ENCODE measurements around the gene ANKRD9. TPM values are rescaled to one million over a fixed set of nuclear protein-coding genes. Genes with fewer than 3 reads are reported as not detected.

Gene ANKRD9
- total and polyA plus RNA-seq, 2 of the 13 experiments (the other 11 are each of a cell fraction or from before 2014, with no cell fraction given): 10.0 to 15.0 TPM

- TF ChIP-seq SMYD3 (CRISPR knock-in tag; IDR thresholded peaks at IDR 0.05) (0 out of 2 replicates have a peak, but pooled peaks have one; percentile 16), HMGXB4 (CRISPR knock-in tag; IDR thresholded peaks at IDR 0.05; ENCODE audit: borderline replicate concordance in 1 of 2, low read depth in 1 of 2) (peak; percentile 33 to 81; a peak in 3 of 4 replicates), RNF2 (conservative IDR thresholded peaks at IDR 0.05; ENCODE audit: low read depth) (0 out of 2 replicates have a peak, but pooled peaks have one; percentile 18), ZNF543 (CRISPR knock-in tag; IDR thresholded peaks at IDR 0.05) (no peak; the same call in 1 of the 2 replicates), SETDB1 (CRISPR knock-in tag; IDR thresholded peaks at IDR 0.05; ENCODE audit: borderline replicate concordance) (0 out of 2 replicates have a peak, but pooled peaks have one; percentile 59), AHR (CRISPR knock-in tag; IDR thresholded peaks at IDR 0.05) (no peak), ZNF549 (CRISPR knock-in tag; IDR thresholded peaks at IDR 0.05) (0 out of 2 replicates have a peak, but pooled peaks have one; percentile 15), CHD2 (IDR thresholded peaks at IDR 0.05; ENCODE audit: low read depth, low read length) (no peak), PATZ1 (CRISPR knock-in tag; IDR thresholded peaks at IDR 0.05) (peak; percentile 89), EED (CRISPR knock-in tag; IDR thresholded peaks at IDR 0.05) (0 out of 2 replicates have a peak, but pooled peaks have one; percentile 69), GMEB1 (CRISPR knock-in tag; IDR thresholded peaks at IDR 0.05; ENCODE audit: borderline replicate concordance) (0 out of 2 replicates have a peak, but pooled peaks have one; percentile 39), ZNF367 (CRISPR knock-in tag; IDR thresholded peaks at IDR 0.05; ENCODE audit: borderline replicate concordance) (no peak), THRA (CRISPR knock-in tag; IDR thresholded peaks at IDR 0.05; ENCODE audit: borderline replicate concordance) (peak; percentile 95; the same call in 1 of the 2 replicates), KDM5A (IDR thresholded peaks at IDR 0.05; ENCODE audit: borderline replicate concordance, low read length) (no peak), ZNF687 (CRISPR knock-in tag; IDR thresholded peaks at IDR 0.05) (peak; percentile 94)
Measured at GRCh38 chr14:102538602-102539543, 29.3 kb upstream of the ANKRD9 start (continued).
